GM12892 (cell line): ENCODE results near the gene CDH2.

ENCODE experiments used
- POLR2AphosphoS5 ChIP-seq: IDR thresholded peaks from 2 replicates; pipeline ENCODE4 v1.6.1; 2011; ENCODE audit warnings: low read depth, low read length, control low read depth
- TAF1 ChIP-seq: IDR thresholded peaks from 2 replicates; pipeline ENCODE4 v1.6.1; 2011; ENCODE audit warnings: low read depth, mild to moderate bottlenecking, control low read depth, low read length, borderline replicate concordance

- TF ChIP-seq POLR2AphosphoS5 (no peak), TAF1 (no peak)
Observed at GRCh38 chr18:28127763-28128658, 48.9 kb downstream of the CDH2 start.
